Spleen (tissue), 7 donors: ENCODE data around the gene RAB3IL1.

Experiments
- POLR2A ChIP-seq, 3 donors: fragments of 450-650 bp; IDR thresholded peaks; one replicate each; pipeline ENCODE4 v1.5.1; 2017; ENCODE audit warnings: antibody characterized with exemption in 3 of 3, mild to moderate bottlenecking in 1 of 3
- TF ChIP-seq, protein P1 (sequence below), 11 experiments: fragments of 200-600 bp in 7 of 11; fragments of 450-650 bp in 4 of 11; sonication (generic) in 4 of 11; IDR thresholded peaks in 8 of 11; conservative IDR thresholded peaks in 3 of 11; 1 replicate in 7 of 11; 2 replicates in 4 of 11; pipeline versions ENCODE4 v1.4.0 to v1.8.0; 2016 to 2021; ENCODE audit warnings: antibody characterized with exemption in 11 of 11, inconsistent platforms in 4 of 11, mild to moderate bottlenecking in 1 of 11
- donor health status: DM: no; HTN: no; CAD: no; lungs with moderate emphysema.
- donor health status: DM: no; HTN: no; CAD: no.
- donor health status: DM: no; HTN: no; CAD: no.

DNA sequence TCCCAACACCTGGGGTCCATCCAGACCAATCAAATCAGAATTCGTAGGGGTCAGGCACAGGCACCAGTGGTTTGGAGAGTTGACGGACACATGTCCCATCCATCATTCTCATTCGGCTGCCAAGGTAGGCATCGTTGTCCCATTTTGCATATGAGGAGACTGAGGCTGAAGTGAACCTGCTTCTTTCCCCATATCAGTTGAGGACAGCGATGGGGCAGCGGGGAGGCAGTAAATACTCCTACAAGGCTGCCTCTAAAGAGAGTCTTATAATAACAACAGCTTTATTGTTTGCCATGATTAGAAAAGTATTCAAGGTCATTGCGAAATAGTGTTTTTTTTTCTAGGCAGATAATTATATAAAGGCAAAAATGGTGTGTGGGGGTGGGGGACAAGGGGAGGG, 31.1 kb upstream of the RAB3IL1 start:
- TF ChIP-seq, protein P1, sequence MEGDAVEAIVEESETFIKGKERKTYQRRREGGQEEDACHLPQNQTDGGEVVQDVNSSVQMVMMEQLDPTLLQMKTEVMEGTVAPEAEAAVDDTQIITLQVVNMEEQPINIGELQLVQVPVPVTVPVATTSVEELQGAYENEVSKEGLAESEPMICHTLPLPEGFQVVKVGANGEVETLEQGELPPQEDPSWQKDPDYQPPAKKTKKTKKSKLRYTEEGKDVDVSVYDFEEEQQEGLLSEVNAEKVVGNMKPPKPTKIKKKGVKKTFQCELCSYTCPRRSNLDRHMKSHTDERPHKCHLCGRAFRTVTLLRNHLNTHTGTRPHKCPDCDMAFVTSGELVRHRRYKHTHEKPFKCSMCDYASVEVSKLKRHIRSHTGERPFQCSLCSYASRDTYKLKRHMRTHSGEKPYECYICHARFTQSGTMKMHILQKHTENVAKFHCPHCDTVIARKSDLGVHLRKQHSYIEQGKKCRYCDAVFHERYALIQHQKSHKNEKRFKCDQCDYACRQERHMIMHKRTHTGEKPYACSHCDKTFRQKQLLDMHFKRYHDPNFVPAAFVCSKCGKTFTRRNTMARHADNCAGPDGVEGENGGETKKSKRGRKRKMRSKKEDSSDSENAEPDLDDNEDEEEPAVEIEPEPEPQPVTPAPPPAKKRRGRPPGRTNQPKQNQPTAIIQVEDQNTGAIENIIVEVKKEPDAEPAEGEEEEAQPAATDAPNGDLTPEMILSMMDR (IDR thresholded peaks at IDR 0.05 in 8 of 11, conservative IDR thresholded peaks at IDR 0.05 in 3 of 11) = no peak
- TF ChIP-seq POLR2A (IDR thresholded peaks at IDR 0.05) = no peak
